Mesenchymal stem cell (in vitro differentiated cells and primary cell): ENCODE results near the gene FNDC3B.

Experiments
- DNase-seq: peaks from one replicate; pipeline ENCODE4 v3.0.0-alpha.2; 2013
- H2AFZ ChIP-seq: one replicate; pipeline ENCODE4 v1.6.1; 2013; ENCODE audit warnings: low read depth, mild to moderate bottlenecking, control low read depth, inconsistent platforms, low read length, moderate library complexity
- H2AK5ac ChIP-seq: 2 replicates; pipeline ENCODE4 v1.6.1; 2013; ENCODE audit warnings: low read length, moderate library complexity, mild to moderate bottlenecking, inconsistent platforms; ENCODE audit not compliant: severe bottlenecking
- H2BK120ac ChIP-seq: one replicate; pipeline ENCODE4 v1.6.1; 2013; ENCODE audit warnings: low read depth, mild to moderate bottlenecking, inconsistent platforms, low read length, moderate library complexity
- H2BK12ac ChIP-seq, 2 experiments: one replicate each; pipeline ENCODE4 v1.6.1; 2013; ENCODE audit warnings: inconsistent platforms in 2 of 2, low read length in 2 of 2, mild to moderate bottlenecking in 2 of 2, moderate library complexity in 2 of 2, control low read depth in 1 of 2
- H2BK15ac ChIP-seq: one replicate; pipeline ENCODE4 v1.6.1; 2013; ENCODE audit warnings: mild to moderate bottlenecking, low read depth, inconsistent platforms; ENCODE audit not compliant: poor library complexity, severe bottlenecking
- H2BK5ac ChIP-seq: 2 replicates; pipeline ENCODE4 v1.6.1; 2013; ENCODE audit warnings: low read depth, mild to moderate bottlenecking, low read length, control low read depth, inconsistent platforms; ENCODE audit not compliant: poor library complexity, severe bottlenecking
- H3K14ac ChIP-seq, 2 experiments: one replicate each; pipeline ENCODE4 v1.6.1; 2013; ENCODE audit warnings: inconsistent platforms in 2 of 2, low read length in 2 of 2, control low read depth in 1 of 2, mild to moderate bottlenecking in 1 of 2, moderate library complexity in 1 of 2
- H3K18ac ChIP-seq, 2 experiments: one replicate each; pipeline ENCODE4 v1.6.1; 2013; ENCODE audit warnings: inconsistent platforms in 2 of 2, low read length in 2 of 2, control low read depth in 1 of 2, low read depth in 1 of 2, mild to moderate bottlenecking in 1 of 2
- H3K23ac ChIP-seq, 2 experiments: one replicate each; pipeline ENCODE4 v1.6.1; 2013; ENCODE audit warnings: inconsistent platforms in 2 of 2, low read length in 2 of 2, mild to moderate bottlenecking in 2 of 2, moderate library complexity in 2 of 2, control low read depth in 1 of 2
- H3K27ac ChIP-seq: 2 replicates; pipeline ENCODE4 v1.5.1; 2013; ENCODE audit warnings: mild to moderate bottlenecking, moderate library complexity, low read length, control low read depth, inconsistent platforms; ENCODE audit not compliant: poor library complexity, severe bottlenecking
- H3K27me3 ChIP-seq, 2 experiments: 2 replicates each; pipeline versions ENCODE4 v1.6.1 to v1.7.0; 2013; ENCODE audit warnings: low read length in 2 of 2, mild to moderate bottlenecking in 2 of 2, moderate library complexity in 2 of 2, control low read depth in 1 of 2, inconsistent platforms in 1 of 2; ENCODE audit not compliant: control insufficient read depth in 1 of 2, insufficient read depth in 1 of 2
- H3K36me3 ChIP-seq, 2 experiments: 2 replicates each; pipeline versions ENCODE4 v1.6.1 to v1.7.0; 2013; ENCODE audit warnings: low read length in 2 of 2, control low read depth in 1 of 2, inconsistent platforms in 1 of 2, low read depth in 1 of 2, mild to moderate bottlenecking in 1 of 2; ENCODE audit not compliant: insufficient read depth in 2 of 2, control insufficient read depth in 1 of 2
- H3K4ac ChIP-seq, 2 experiments: one replicate each; pipeline ENCODE4 v1.6.1; 2013; ENCODE audit warnings: inconsistent platforms in 2 of 2, low read length in 2 of 2, mild to moderate bottlenecking in 2 of 2, moderate library complexity in 2 of 2, control low read depth in 1 of 2, low read depth in 1 of 2
- H3K4me1 ChIP-seq: 2 replicates; pipeline ENCODE4 v1.6.1; 2013; ENCODE audit warnings: low read depth, low read length, control low read depth; ENCODE audit not compliant: control insufficient read depth, insufficient read depth
- H3K4me2 ChIP-seq: 2 replicates; pipeline ENCODE4 v1.6.1; 2013; ENCODE audit warnings: low read length, mild to moderate bottlenecking, inconsistent platforms; ENCODE audit not compliant: poor library complexity, severe bottlenecking
- H3K4me3 ChIP-seq, 2 experiments: 2 replicates each; pipeline versions ENCODE4 v1.5.1 to v1.7.0; 2013; ENCODE audit warnings: low read length in 2 of 2, mild to moderate bottlenecking in 2 of 2, control low read depth in 1 of 2, low read depth in 1 of 2; ENCODE audit not compliant: insufficient read depth in 1 of 2
- H3K79me1 ChIP-seq: replicated peaks from 2 replicates; pipeline ENCODE4 v1.6.1; 2013; ENCODE audit warnings: mild to moderate bottlenecking, control low read depth, low read length, inconsistent platforms; ENCODE audit not compliant: poor library complexity, severe bottlenecking
- H3K9ac ChIP-seq: 2 replicates; pipeline ENCODE4 v1.7.0; 2013; ENCODE audit warnings: mild to moderate bottlenecking, low read length, moderate library complexity
- H3K9me3 ChIP-seq: 2 replicates; pipeline ENCODE4 v1.7.0; 2013; ENCODE audit warnings: mild to moderate bottlenecking, low read length; ENCODE audit not compliant: control insufficient read depth
- H4K8ac ChIP-seq: one replicate; pipeline ENCODE4 v1.6.1; 2013; ENCODE audit warnings: inconsistent platforms, mild to moderate bottlenecking, low read length, moderate library complexity
- H4K91ac ChIP-seq: one replicate; pipeline ENCODE4 v1.6.1; 2013; ENCODE audit warnings: mild to moderate bottlenecking, low read length, inconsistent platforms
- WGBS: methylation state at CpG from one replicate; pipeline ENCODE4 v1.1.7; 2013; ENCODE audit warnings: mixed read lengths; 5-methylcytosine and 5-hydroxymethylcytosine counted together

FNDC3B gene

GRCh38 chr3:172411478-172411947, 372.1 kb downstream of the FNDC3B start:
- 96% methylated on average over 5 of the region's 6 CpGs for WGBS

GRCh38 chr3:172415323-172415722, 375.9 kb downstream of the FNDC3B start:
- Histone ChIP-seq H2BK5ac (no peak overlapping the region), H2BK12ac (no peak overlapping the region), H3K4me3 (no peak overlapping the region), H3K9ac (no peak overlapping the region), H3K4me1 (no peaks in the 10 kb centered on the region), H2AFZ (no peak overlapping the region), H2BK120ac (no peak overlapping the region), H3K79me1 (no peaks in the 10 kb centered on the region), H3K27ac (no peak overlapping the region), H3K4me2 (no peak overlapping the region), H3K14ac (peak overlapping the region in 1 of 2 experiments; percentile 20), H3K4ac (no peak overlapping the region), H2BK15ac (no peak overlapping the region), H2AK5ac (no peak overlapping the region), H4K91ac (no peak overlapping the region), H3K9me3 (peaks cover 7% of the 10 kb centered on the region), H3K23ac (no peak overlapping the region), H4K8ac (no peak overlapping the region), H3K36me3 (no peaks in the 10 kb centered on the region), H3K18ac (no peak overlapping the region), H3K27me3 (peaks cover 0 to 3% of the 10 kb centered on the region in 2 experiments)
- 91% methylated on average over 3 of the region's 5 CpGs for WGBS
- no peak for DNase-seq

More at GRCh38 chr3:172411478-172411947, 372.1 kb downstream of the FNDC3B start:
- Histone ChIP-seq H2AK5ac (no peak overlapping the region), H4K91ac (no peak overlapping the region), H2AFZ (no peak overlapping the region), H3K18ac (no peak overlapping the region), H2BK12ac (no peak overlapping the region), H3K79me1 (no peaks in the 10 kb centered on the region), H3K36me3 (no peaks in the 10 kb centered on the region), H3K4me2 (no peak overlapping the region), H2BK120ac (no peak overlapping the region), H4K8ac (no peak overlapping the region), H3K4me3 (no peak overlapping the region), H3K14ac (peak overlapping the region in 1 of 2 experiments; percentile 26), H2BK5ac (no peak overlapping the region), H3K27me3 (peaks cover 0 to 3% of the 10 kb centered on the region in 2 experiments), H3K23ac (no peak overlapping the region), H3K4me1 (no peaks in the 10 kb centered on the region), H3K27ac (no peak overlapping the region), H3K4ac (no peak overlapping the region), H3K9ac (no peak overlapping the region), H3K9me3 (no peaks in the 10 kb centered on the region), H2BK15ac (no peak overlapping the region)
- DNase-seq, result no peak

- Histone ChIP-seq H2BK12ac (no peak overlapping the region), H2BK15ac (no peak overlapping the region), H3K23ac (no peak overlapping the region), H4K8ac (no peak overlapping the region), H3K4me2 (peak overlapping the region; percentile 16), H2BK5ac (no peak overlapping the region), H4K91ac (no peak overlapping the region), H3K4me3 (no peak overlapping the region), H3K14ac (no peak overlapping the region), H3K36me3 (no peaks in the 10 kb centered on the region), H2BK120ac (no peak overlapping the region), H2AFZ (no peak overlapping the region), H3K27me3 (peaks cover 4 to 25% of the 10 kb centered on the region in 2 experiments), H3K18ac (no peak overlapping the region), H3K4me1 (peaks cover 3% of the 10 kb centered on the region), H2AK5ac (no peak overlapping the region), H3K9me3 (peaks cover under 1% of the 10 kb centered on the region), H3K27ac (no peak overlapping the region), H3K4ac (no peak overlapping the region), H3K79me1 (no peaks in the 10 kb centered on the region), H3K9ac (no peak overlapping the region)
- no peak for DNase-seq
Observed at GRCh38 chr3:172437713-172438112, 398.3 kb downstream of the FNDC3B start.

- no peak overlapping the region for H2BK12ac ChIP-seq
- no peaks in the 10 kb centered on the region for H3K79me1 ChIP-seq
- no peak overlapping the region for H3K14ac ChIP-seq
- no peak overlapping the region for H3K23ac ChIP-seq
- H3K18ac ChIP-seq, result no peak overlapping the region
- no peak overlapping the region for H2AK5ac ChIP-seq
- H4K91ac ChIP-seq, result no peak overlapping the region
- no peak overlapping the region for H4K8ac ChIP-seq
- H3K36me3 ChIP-seq, result no peaks in the 10 kb centered on the region
- H2AFZ ChIP-seq, result no peak overlapping the region
- H3K4me2 ChIP-seq, result no peak overlapping the region
- 36% methylated on average over 2 of the region's 4 CpGs for WGBS
- H3K4me3 ChIP-seq, result no peak overlapping the region
- H2BK120ac ChIP-seq, result no peak overlapping the region
- DNase-seq, result no peak
- no peak overlapping the region for H3K27ac ChIP-seq
- H3K9me3 ChIP-seq, result no peaks in the 10 kb centered on the region
- peaks cover 3% of the 10 kb centered on the region for H3K4me1 ChIP-seq
- no peak overlapping the region for H2BK15ac ChIP-seq
- no peak overlapping the region for H3K4ac ChIP-seq
- no peak overlapping the region for H2BK5ac ChIP-seq
- H3K9ac ChIP-seq, result no peak overlapping the region
- peaks cover 4 to 28% of the 10 kb centered on the region in 2 experiments for H3K27me3 ChIP-seq
Observed at GRCh38 chr3:172438186-172438585, 398.8 kb downstream of the FNDC3B start.
